ENCODE data around the gene CEMIP.

Gene CEMIP

GRCh38 chr15:80834402-80834801 is 55.2 kb downstream of the CEMIP start:
- H3K4me2 ChIP-seq (ENCODE audit: low read depth, low read length, poor library complexity, severe bottlenecking), result no peak overlapping the region
- no peaks in the 10 kb centered on the region for H3K9me3 ChIP-seq (ENCODE audit: insufficient read depth, low read depth, low read length)
- H4K20me1 ChIP-seq (ENCODE audit: insufficient read depth, low read length, poor library complexity, severe bottlenecking), result no peaks in the 10 kb centered on the region
- H3K79me2 ChIP-seq (ENCODE audit: insufficient read depth, low read length), result no peaks in the 10 kb centered on the region
- H3K27me3 ChIP-seq (ENCODE audit: insufficient read depth, low read length, poor library complexity, severe bottlenecking), result no peaks in the 10 kb centered on the region
- H3K4me1 ChIP-seq (ENCODE audit: insufficient read depth, low read length, poor library complexity, severe bottlenecking), result no peaks in the 10 kb centered on the region
- no peak overlapping the region for H3K9ac ChIP-seq (ENCODE audit: low read depth, low read length, poor library complexity, severe bottlenecking)
- TF ChIP-seq, protein P1, sequence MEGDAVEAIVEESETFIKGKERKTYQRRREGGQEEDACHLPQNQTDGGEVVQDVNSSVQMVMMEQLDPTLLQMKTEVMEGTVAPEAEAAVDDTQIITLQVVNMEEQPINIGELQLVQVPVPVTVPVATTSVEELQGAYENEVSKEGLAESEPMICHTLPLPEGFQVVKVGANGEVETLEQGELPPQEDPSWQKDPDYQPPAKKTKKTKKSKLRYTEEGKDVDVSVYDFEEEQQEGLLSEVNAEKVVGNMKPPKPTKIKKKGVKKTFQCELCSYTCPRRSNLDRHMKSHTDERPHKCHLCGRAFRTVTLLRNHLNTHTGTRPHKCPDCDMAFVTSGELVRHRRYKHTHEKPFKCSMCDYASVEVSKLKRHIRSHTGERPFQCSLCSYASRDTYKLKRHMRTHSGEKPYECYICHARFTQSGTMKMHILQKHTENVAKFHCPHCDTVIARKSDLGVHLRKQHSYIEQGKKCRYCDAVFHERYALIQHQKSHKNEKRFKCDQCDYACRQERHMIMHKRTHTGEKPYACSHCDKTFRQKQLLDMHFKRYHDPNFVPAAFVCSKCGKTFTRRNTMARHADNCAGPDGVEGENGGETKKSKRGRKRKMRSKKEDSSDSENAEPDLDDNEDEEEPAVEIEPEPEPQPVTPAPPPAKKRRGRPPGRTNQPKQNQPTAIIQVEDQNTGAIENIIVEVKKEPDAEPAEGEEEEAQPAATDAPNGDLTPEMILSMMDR (conservative IDR thresholded peaks at IDR 0.05; ENCODE audit: low read length), result no peak
- no peak for TF ChIP-seq EZH2phosphoT487 (IDR thresholded peaks at IDR 0.05; ENCODE audit: borderline replicate concordance)
- H3F3A ChIP-seq (ENCODE audit: low read depth), result no peaks in the 10 kb centered on the region
- H2AFZ ChIP-seq (ENCODE audit: low read length), result no peak overlapping the region
- no peaks in the 10 kb centered on the region for H3K9me2 ChIP-seq (replicated peaks; ENCODE audit: low read depth, low read length)
- H3K4me3 ChIP-seq (ENCODE audit: low read length, poor library complexity, severe bottlenecking), result no peak overlapping the region
- H3K36me3 ChIP-seq (ENCODE audit: insufficient read depth, low read length), result no peaks in the 10 kb centered on the region

- TF ChIP-seq, protein P1 (conservative IDR thresholded peaks at IDR 0.05; ENCODE audit: low read length), result no peak
- TF ChIP-seq EZH2phosphoT487 (IDR thresholded peaks at IDR 0.05; ENCODE audit: borderline replicate concordance), result no peak
- H3K9me2 ChIP-seq (replicated peaks; ENCODE audit: low read depth, low read length), result no peaks in the 10 kb centered on the region
- no peaks in the 10 kb centered on the region for H3K27me3 ChIP-seq (ENCODE audit: insufficient read depth, low read length, poor library complexity, severe bottlenecking)
- H3K4me1 ChIP-seq (ENCODE audit: insufficient read depth, low read length, poor library complexity, severe bottlenecking), result no peaks in the 10 kb centered on the region
- no peaks in the 10 kb centered on the region for H3K79me2 ChIP-seq (ENCODE audit: insufficient read depth, low read length)
- H3K9me3 ChIP-seq (ENCODE audit: insufficient read depth, low read depth, low read length), result no peaks in the 10 kb centered on the region
- H4K20me1 ChIP-seq (ENCODE audit: insufficient read depth, low read length, poor library complexity, severe bottlenecking), result no peaks in the 10 kb centered on the region
- H2AFZ ChIP-seq (ENCODE audit: low read length), result no peak overlapping the region
- H3K9ac ChIP-seq (ENCODE audit: low read depth, low read length, poor library complexity, severe bottlenecking), result no peak overlapping the region
- no peak overlapping the region for H3K4me2 ChIP-seq (ENCODE audit: low read depth, low read length, poor library complexity, severe bottlenecking)
- no peak overlapping the region for H3K4me3 ChIP-seq (ENCODE audit: low read length, poor library complexity, severe bottlenecking)
- no peaks in the 10 kb centered on the region for H3F3A ChIP-seq (ENCODE audit: low read depth)
- H3K36me3 ChIP-seq (ENCODE audit: insufficient read depth, low read length), result no peaks in the 10 kb centered on the region
Observed at GRCh38 chr15:80834906-80835305, 55.7 kb downstream of the CEMIP start.

DNA sequence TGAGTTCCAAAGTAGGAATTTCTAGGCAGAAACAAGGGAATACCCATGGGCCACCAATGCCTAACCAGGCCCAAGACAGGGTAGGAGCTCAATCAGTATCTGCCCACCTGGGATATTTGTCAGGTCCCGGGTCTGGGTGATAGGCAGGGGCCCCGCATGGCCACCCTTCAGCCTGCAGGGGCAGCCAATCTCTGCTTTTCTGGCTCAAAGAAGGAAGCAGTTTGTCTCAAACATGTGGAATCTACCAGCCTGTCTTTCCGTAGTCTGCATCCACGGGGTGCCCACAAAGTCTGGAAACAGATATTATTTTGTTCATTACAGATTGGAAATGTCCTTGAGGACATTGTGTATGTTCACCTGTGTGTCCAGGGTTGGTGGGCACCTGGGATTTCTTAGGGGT is 56.2 kb downstream of the CEMIP start:
- Histone ChIP-seq H3K9me3 (ENCODE audit: insufficient read depth, low read depth, low read length) (no peaks in the 10 kb centered on the region), H4K20me1 (ENCODE audit: insufficient read depth, low read length, poor library complexity, severe bottlenecking) (no peaks in the 10 kb centered on the region), H3K4me3 (ENCODE audit: low read length, poor library complexity, severe bottlenecking) (no peak overlapping the region), H3K36me3 (ENCODE audit: insufficient read depth, low read length) (no peaks in the 10 kb centered on the region), H3K9me2 (replicated peaks; ENCODE audit: low read depth, low read length) (no peaks in the 10 kb centered on the region), H3K27me3 (ENCODE audit: insufficient read depth, low read length, poor library complexity, severe bottlenecking) (no peaks in the 10 kb centered on the region), H3K4me1 (ENCODE audit: insufficient read depth, low read length, poor library complexity, severe bottlenecking) (no peaks in the 10 kb centered on the region), H2AFZ (ENCODE audit: low read length) (no peak overlapping the region), H3K4me2 (ENCODE audit: low read depth, low read length, poor library complexity, severe bottlenecking) (no peak overlapping the region), H3K9ac (ENCODE audit: low read depth, low read length, poor library complexity, severe bottlenecking) (no peak overlapping the region), H3F3A (ENCODE audit: low read depth) (no peaks in the 10 kb centered on the region), H3K79me2 (ENCODE audit: insufficient read depth, low read length) (no peaks in the 10 kb centered on the region)
- TF ChIP-seq, protein P1 (conservative IDR thresholded peaks at IDR 0.05; ENCODE audit: low read length), result no peak; the same call in 1 of the 2 replicates
- no peak for TF ChIP-seq EZH2phosphoT487 (IDR thresholded peaks at IDR 0.05; ENCODE audit: borderline replicate concordance)

Measured in Loucy (cell line).